H9 (cell line): ENCODE measurements around the gene KMT2B. TPM values are rescaled to one million over a fixed set of nuclear protein-coding genes. Genes with fewer than 3 reads are reported as not detected.

Source experiments
- DNase-seq: peaks from one replicate; pipeline ENCODE4 v3.0.0-alpha.2; 2017
- H2AFZ ChIP-seq: one replicate; pipeline ENCODE4 v1.6.1; 2013; ENCODE audit warnings: mild to moderate bottlenecking, low read length, control low read depth, moderate library complexity
- H2AK5ac ChIP-seq: 2 replicates; pipeline ENCODE4 v1.6.1; 2013; ENCODE audit warnings: low read length, control low read depth, mixed read lengths; ENCODE audit not compliant: insufficient read length
- H2BK120ac ChIP-seq: one replicate; pipeline ENCODE4 v1.6.1; 2013; ENCODE audit warnings: low read depth, mild to moderate bottlenecking, low read length, control low read depth, inconsistent platforms; ENCODE audit not compliant: poor library complexity, severe bottlenecking
- H2BK12ac ChIP-seq: 2 replicates; pipeline ENCODE4 v1.6.1; 2013; ENCODE audit warnings: low read length, control low read depth, mixed read lengths, low read depth; ENCODE audit not compliant: insufficient read length
- H2BK15ac ChIP-seq: 2 replicates; pipeline ENCODE4 v1.6.1; 2013; ENCODE audit warnings: low read depth, low read length, control low read depth
- H2BK20ac ChIP-seq: one replicate; pipeline ENCODE4 v1.6.1; 2013; ENCODE audit warnings: low read depth, mild to moderate bottlenecking, low read length, control low read depth, inconsistent platforms; ENCODE audit not compliant: poor library complexity, severe bottlenecking
- H2BK5ac ChIP-seq: 2 replicates; pipeline ENCODE4 v1.6.1; 2013; ENCODE audit warnings: low read length, control low read depth, mixed read lengths; ENCODE audit not compliant: insufficient read length
- H3K14ac ChIP-seq: 2 replicates; pipeline ENCODE4 v1.6.1; 2013; ENCODE audit warnings: low read length, control low read depth; ENCODE audit not compliant: insufficient read depth
- H3K18ac ChIP-seq: 2 replicates; pipeline ENCODE4 v1.6.1; 2013; ENCODE audit warnings: low read depth, mild to moderate bottlenecking, mixed read lengths, low read length, control low read depth; ENCODE audit not compliant: insufficient read length
- H3K23ac ChIP-seq: 2 replicates; pipeline ENCODE4 v1.6.1; 2013; ENCODE audit warnings: low read length, control low read depth, mixed read lengths, low read depth; ENCODE audit not compliant: insufficient read length
- H3K23me2 ChIP-seq: 2 replicates; pipeline ENCODE4 v1.6.1; 2013; ENCODE audit warnings: low read depth, mild to moderate bottlenecking, mixed read lengths, low read length, control low read depth; ENCODE audit not compliant: insufficient read length, poor library complexity, severe bottlenecking
- H3K27ac ChIP-seq: 2 replicates; pipeline ENCODE4 v1.5.1; 2013; ENCODE audit warnings: low read length, control low read depth, mixed read lengths, low read depth; ENCODE audit not compliant: insufficient read length
- H3K27me3 ChIP-seq: 2 replicates; pipeline ENCODE4 v1.6.1; 2013; ENCODE audit warnings: low read length, control low read depth, inconsistent platforms; ENCODE audit not compliant: insufficient read depth
- H3K4ac ChIP-seq: 2 replicates; pipeline ENCODE4 v1.6.1; 2013; ENCODE audit warnings: low read depth, mild to moderate bottlenecking, control low read depth, inconsistent platforms, low read length, moderate library complexity
- H3K4me1 ChIP-seq: 2 replicates; pipeline ENCODE4 v1.6.1; 2013; ENCODE audit warnings: low read length, control low read depth, inconsistent platforms; ENCODE audit not compliant: insufficient read depth
- H3K4me2 ChIP-seq: 2 replicates; pipeline ENCODE4 v1.6.1; 2013; ENCODE audit warnings: low read length, control low read depth, mixed read lengths; ENCODE audit not compliant: insufficient read length, insufficient read depth
- H3K56ac ChIP-seq: 2 replicates; pipeline ENCODE4 v1.6.1; 2013; ENCODE audit warnings: low read depth, mild to moderate bottlenecking, mixed read lengths, low read length, control low read depth; ENCODE audit not compliant: insufficient read length
- H3K79me1 ChIP-seq: 2 replicates; pipeline ENCODE4 v1.6.1; 2013; ENCODE audit warnings: low read depth, mild to moderate bottlenecking, moderate library complexity, low read length, control low read depth, inconsistent platforms; ENCODE audit not compliant: insufficient read depth, poor library complexity, severe bottlenecking
- H3K79me2 ChIP-seq: 2 replicates; pipeline ENCODE4 v1.6.1; 2013; ENCODE audit warnings: low read length, control low read depth, inconsistent platforms; ENCODE audit not compliant: insufficient read depth
- H3K9ac ChIP-seq: 2 replicates; pipeline ENCODE4 v1.6.1; 2013; ENCODE audit warnings: low read length, control low read depth, mixed read lengths; ENCODE audit not compliant: insufficient read length; ENCODE audit errors: extremely low read depth
- H3K9me3 ChIP-seq: one replicate; pipeline ENCODE4 v1.6.1; 2013; ENCODE audit warnings: low read depth, low read length, inconsistent platforms; ENCODE audit not compliant: control insufficient read depth
- H3T11ph ChIP-seq: one replicate; pipeline ENCODE4 v1.6.1; 2013; ENCODE audit warnings: mild to moderate bottlenecking, low read length, control low read depth, inconsistent platforms
- H4K20me1 ChIP-seq: one replicate; pipeline ENCODE4 v1.6.1; 2013; ENCODE audit not compliant: control insufficient read depth, insufficient read length, insufficient read depth
- H4K5ac ChIP-seq: 2 replicates; pipeline ENCODE4 v1.6.1; 2013; ENCODE audit warnings: low read depth, mild to moderate bottlenecking, mixed read lengths, low read length, control low read depth; ENCODE audit not compliant: insufficient read length
- H4K8ac ChIP-seq: replicated peaks from 2 replicates; pipeline ENCODE4 v1.6.1; 2013; ENCODE audit warnings: low read length, control low read depth, mixed read lengths, low read depth; ENCODE audit not compliant: insufficient read length
- H4K91ac ChIP-seq: 2 replicates; pipeline ENCODE4 v1.6.1; 2013; ENCODE audit warnings: low read depth, mild to moderate bottlenecking, moderate library complexity, mixed read lengths, low read length, control low read depth; ENCODE audit not compliant: insufficient read length
- H3K27ac Mint-ChIP-seq, 3 experiments: 2 replicates in 2 of 3; 3 replicates in 1 of 3; pipeline ENCODE4 v1.8.0; 2020 to 2021; ENCODE audit warnings: mixed read lengths in 3 of 3, mild to moderate bottlenecking in 1 of 3, moderate library complexity in 1 of 3
- H3K27me3 Mint-ChIP-seq: 2 replicates; pipeline ENCODE4 v1.8.0; 2021; ENCODE audit warnings: low read depth, mild to moderate bottlenecking, moderate library complexity, mixed read lengths
- H3K36me3 Mint-ChIP-seq, 3 experiments: 2 replicates in 2 of 3; 3 replicates in 1 of 3; pipeline ENCODE4 v1.8.0; 2020 to 2021; ENCODE audit warnings: low read depth in 3 of 3, mixed read lengths in 3 of 3; ENCODE audit not compliant: insufficient read depth in 1 of 3
- H3K4me1 Mint-ChIP-seq, 2 experiments: 2 replicates each; pipeline ENCODE4 v1.8.0; 2020; ENCODE audit warnings: mixed read lengths in 2 of 2
- H3K4me3 Mint-ChIP-seq, 2 experiments: 2 replicates in 1 of 2; 3 replicates in 1 of 2; pipeline ENCODE4 v1.8.0; 2020 to 2021; ENCODE audit warnings: mild to moderate bottlenecking in 2 of 2, mixed read lengths in 2 of 2, moderate library complexity in 1 of 2
- H3K9me3 Mint-ChIP-seq, 2 experiments: 2 replicates in 1 of 2; 3 replicates in 1 of 2; pipeline ENCODE4 v1.8.0; 2020; ENCODE audit warnings: mild to moderate bottlenecking in 2 of 2, mixed read lengths in 2 of 2, moderate library complexity in 1 of 2
- CTCF ChIP-seq: fragments of 200-600 bp; sonication (generic); conservative IDR thresholded peaks from 3 replicates; pipeline ENCODE4 v1.8.0; 2021; ENCODE audit warnings: antibody characterized with exemption, mild to moderate bottlenecking
- WGBS: extraction: QIAGEN DNeasy Blood & Tissue Kit; methylation state at CpG from one replicate; pipeline ENCODE4 v1.1.7; 2013; ENCODE audit warnings: missing lambda C conversion rate, low lambda C conversion rate, mixed read lengths; ENCODE audit not compliant: insufficient read length; ENCODE audit errors: extremely low coverage; 5-methylcytosine and 5-hydroxymethylcytosine counted together
- total RNA-seq: library from RNA; stranded (reverse); gene quantifications from 2 replicates; pipeline ENCODE4 v1.2.1, GENCODE V29; 2021

Gene KMT2B
- total RNA-seq, 1 experiment from 2014 or later, result 47.7 TPM

- Histone ChIP-seq H2BK20ac (no peak overlapping the region), H4K5ac (no peak overlapping the region), H2BK5ac (no peak overlapping the region), H2BK12ac (no peak overlapping the region), H3K27ac (no peak overlapping the region), H4K91ac (no peak overlapping the region), H3K23me2 (peaks cover 5% of the 10 kb centered on the region), H2BK15ac (no peak overlapping the region), H3K18ac (no peak overlapping the region), H3K23ac (no peak overlapping the region), H3K4me2 (no peak overlapping the region), H3K9me3 (no peaks in the 10 kb centered on the region), H3K9ac (no peak overlapping the region), H3K4me1 (peaks cover 5% of the 10 kb centered on the region; the same call in 1 of the 2 replicates), H3K4ac (no peak overlapping the region), H2AK5ac (no peak overlapping the region), H3K56ac (no peak overlapping the region), H3T11ph (no peak overlapping the region), H2BK120ac (no peak overlapping the region), H3K79me1 (no peaks in the 10 kb centered on the region), H2AFZ (no peak overlapping the region), H4K20me1 (no peaks in the 10 kb centered on the region), H4K8ac (no peak overlapping the region), H3K79me2 (no peaks in the 10 kb centered on the region), H3K14ac (no peak overlapping the region), H3K27me3 (no peaks in the 10 kb centered on the region)
- no peak for TF ChIP-seq CTCF
- Mint-ChIP-seq H3K36me3 (peaks cover 0 to 8% (median 2%) of the 10 kb centered on the region in 3 experiments; a peak in 2 of 7 replicates), H3K4me1 (peaks cover 41 to 50% of the 10 kb centered on the region in 2 experiments), H3K9me3 (no peaks in the 10 kb centered on the region; a peak in 1 of 5 replicates), H3K27ac (no peak overlapping the region), H3K27me3 (peaks cover 28% of the 10 kb centered on the region), H3K4me3 (no peak overlapping the region)
- no peak for DNase-seq
- no CpG with 5 or more reads among the region's 8 CpGs for WGBS
These were observed 61.2 kb downstream of the KMT2B start for GRCh38 chr19:35779033-35779432.
